ENCODE results near the gene ZNF189.

GRCh38 chr9:101381833-101382342 lies 16.8 kb upstream of the ZNF189 start:
- TF ChIP-seq EZH2 (IDR thresholded peaks at IDR 0.05; ENCODE audit: borderline replicate concordance, low read depth, low read length, severe bottlenecking) (no peak), CTCF (IDR thresholded peaks at IDR 0.05; ENCODE audit: borderline replicate concordance, extremely low read depth, low read length, poor library complexity, severe bottlenecking) (no peak)
